DND-41 (cell line): Measurements from ENCODE around the gene CHID1.

Experiments
- ATAC-seq: fragments of 200-7000 bp; cut with Tn5 transposase; 3 replicates; pipeline ENCODE4 v1.9.1; 2021; ENCODE audit warnings: low read depth; ENCODE audit not compliant: insufficient read depth
- DNase-seq: peaks from one replicate; pipeline ENCODE4 v3.0.0-alpha.2; 2020
- H2AFZ ChIP-seq: 2 replicates; pipeline ENCODE4 v1.6.0; 2012; ENCODE audit warnings: low read depth, low read length
- H3K27ac ChIP-seq: 2 replicates; pipeline ENCODE4 v1.5.1; 2012; ENCODE audit warnings: low read length, inconsistent platforms
- H3K27me3 ChIP-seq: fragments of 200-600 bp; sonication (generic); 2 replicates; pipeline ENCODE4 v1.6.0; 2012; ENCODE audit warnings: low read length, mild to moderate bottlenecking, inconsistent platforms; ENCODE audit not compliant: insufficient read depth, poor library complexity
- H3K36me3 ChIP-seq: 2 replicates; pipeline ENCODE4 v1.5.1; 2012; ENCODE audit warnings: low read length, inconsistent platforms; ENCODE audit not compliant: insufficient read depth
- H3K4me1 ChIP-seq: 2 replicates; pipeline ENCODE4 v1.5.1; 2012; ENCODE audit warnings: mild to moderate bottlenecking, low read length; ENCODE audit not compliant: insufficient read depth
- H3K4me2 ChIP-seq: 2 replicates; pipeline ENCODE4 v1.6.0; 2012; ENCODE audit warnings: mild to moderate bottlenecking, moderate library complexity, low read length, inconsistent platforms; ENCODE audit not compliant: insufficient read depth
- H3K4me3 ChIP-seq, 2 experiments: fragments of 200-600 bp in 1 of 2; shearing (Covaris generic) in 1 of 2; 2 replicates each; pipeline ENCODE4 v1.5.1; 2012 to 2016; ENCODE audit warnings: inconsistent platforms in 2 of 2, low read length in 2 of 2, mild to moderate bottlenecking in 2 of 2, low read depth in 1 of 2, moderate library complexity in 1 of 2
- H3K79me2 ChIP-seq: 2 replicates; pipeline ENCODE4 v1.6.0; 2012; ENCODE audit warnings: low read length, inconsistent platforms; ENCODE audit not compliant: insufficient read depth
- H3K9ac ChIP-seq: 2 replicates; pipeline ENCODE4 v1.6.0; 2012; ENCODE audit warnings: low read depth, mild to moderate bottlenecking, inconsistent platforms, low read length, moderate library complexity
- H3K9me3 ChIP-seq: 2 replicates; pipeline ENCODE4 v1.5.1; 2012; ENCODE audit warnings: low read length, moderate library complexity, mild to moderate bottlenecking, inconsistent platforms; ENCODE audit not compliant: insufficient read depth, severe bottlenecking
- H4K20me1 ChIP-seq: 2 replicates; pipeline ENCODE4 v1.6.0; 2012; ENCODE audit warnings: low read length; ENCODE audit not compliant: insufficient read depth
- CTCF ChIP-seq: IDR thresholded peaks from 2 replicates; pipeline ENCODE4 v1.5.1; 2012; ENCODE audit warnings: borderline replicate concordance, low read length, moderate library complexity, mild to moderate bottlenecking; ENCODE audit not compliant: poor library complexity, severe bottlenecking; ENCODE audit errors: extremely low read depth
- EZH2 ChIP-seq: IDR thresholded peaks from 3 replicates; pipeline ENCODE4 v1.6.1; 2012; ENCODE audit warnings: borderline replicate concordance, low read depth, mild to moderate bottlenecking, moderate library complexity, low read length, inconsistent platforms; ENCODE audit not compliant: severe bottlenecking

CHID1 gene

DNA sequence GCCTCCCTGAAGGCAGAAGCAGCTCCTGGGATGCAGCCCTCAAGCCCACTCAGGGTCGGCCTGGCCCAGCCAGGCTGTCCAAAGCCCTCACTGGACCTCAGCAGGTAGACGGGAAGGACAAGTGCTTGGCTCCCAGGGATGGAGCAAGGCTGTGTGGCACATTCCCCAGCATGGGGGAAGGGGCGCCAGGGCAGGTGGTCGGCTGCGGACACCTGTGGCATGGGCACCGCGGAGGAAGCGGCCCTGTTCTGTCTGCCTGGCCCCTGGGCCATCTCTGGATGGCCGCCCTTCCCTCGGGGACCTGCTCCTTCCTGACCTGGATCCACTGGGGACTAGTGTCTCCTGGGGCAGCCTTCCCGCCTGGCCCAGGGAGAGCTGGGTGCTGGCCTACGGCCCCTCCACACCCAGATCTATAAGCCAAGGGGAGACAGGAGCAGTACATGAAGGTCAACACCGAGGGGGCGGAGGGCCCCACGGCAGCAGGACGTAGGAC lies 26.0 kb downstream of the CHID1 start:
- TF ChIP-seq EZH2 (no peak), CTCF (no peak)
- H3K4me2 ChIP-seq = no peak overlapping the region

GRCh38 chr11:883527-883926 lies 27.1 kb downstream of the CHID1 start:
- no peaks in the 10 kb centered on the region for H3K9me3 ChIP-seq
- H4K20me1 ChIP-seq = peaks cover 38% of the 10 kb centered on the region
- no peak overlapping the region for H2AFZ ChIP-seq
- no peaks in the 10 kb centered on the region for H3K4me1 ChIP-seq
- no peak for TF ChIP-seq EZH2
- TF ChIP-seq CTCF = no peak
- no peak overlapping the region for H3K4me2 ChIP-seq
- ATAC-seq = no peak
- H3K9ac ChIP-seq = no peak overlapping the region
- H3K36me3 ChIP-seq = peaks cover 81% of the 10 kb centered on the region
- H3K79me2 ChIP-seq = no peaks in the 10 kb centered on the region
- H3K27ac ChIP-seq = no peak overlapping the region
- DNase-seq = no peak
- H3K27me3 ChIP-seq = no peaks in the 10 kb centered on the region
- no peak overlapping the region for H3K4me3 ChIP-seq

More for the DNA sequence above, 26.0 kb downstream of the CHID1 start:
- no peak overlapping the region for H2AFZ ChIP-seq
- H3K4me1 ChIP-seq = no peaks in the 10 kb centered on the region
- no peaks in the 10 kb centered on the region for H3K79me2 ChIP-seq
- no peak overlapping the region for H3K27ac ChIP-seq
- H3K9me3 ChIP-seq = no peaks in the 10 kb centered on the region
- peaks cover 82% of the 10 kb centered on the region for H3K36me3 ChIP-seq
- H3K27me3 ChIP-seq = no peaks in the 10 kb centered on the region
- no peak overlapping the region for H3K4me3 ChIP-seq
- DNase-seq = no peak
- no peak for ATAC-seq
- peaks cover 43% of the 10 kb centered on the region for H4K20me1 ChIP-seq
- no peak overlapping the region for H3K9ac ChIP-seq

GRCh38 chr11:882596-882995 lies 28.0 kb downstream of the CHID1 start:
- Histone ChIP-seq H3K4me1 (no peaks in the 10 kb centered on the region), H3K4me3 (no peak overlapping the region), H3K36me3 (peaks cover 71% of the 10 kb centered on the region), H3K27ac (no peak overlapping the region), H4K20me1 (peaks cover 28% of the 10 kb centered on the region; the same call in 1 of the 2 replicates), H3K79me2 (no peaks in the 10 kb centered on the region), H3K9ac (no peak overlapping the region), H3K27me3 (no peaks in the 10 kb centered on the region), H2AFZ (no peak overlapping the region), H3K4me2 (no peak overlapping the region), H3K9me3 (no peaks in the 10 kb centered on the region)
- DNase-seq (no peak), ATAC-seq (no peak)
- no peak for TF ChIP-seq CTCF
- TF ChIP-seq EZH2 = no peak

DNA sequence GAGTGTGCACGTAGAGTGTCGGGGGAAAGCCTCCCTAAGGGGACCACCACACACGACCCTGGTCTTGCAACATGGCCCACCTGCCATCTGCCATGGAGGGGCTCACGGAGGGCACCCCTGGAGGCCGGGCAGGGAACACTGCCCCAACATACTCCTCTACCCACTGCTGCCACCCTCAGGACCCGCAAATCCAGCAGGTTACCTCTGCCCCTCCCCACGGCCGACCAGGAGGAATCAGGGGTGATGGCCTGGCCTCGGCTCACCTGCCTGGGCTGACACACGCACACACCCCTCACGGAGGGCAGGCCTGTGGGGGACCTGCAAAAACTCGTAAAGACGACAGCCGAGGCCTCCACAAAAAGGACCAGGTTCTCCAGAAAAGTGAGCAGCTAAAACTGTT lies 30.2 kb downstream of the CHID1 start:
- H3K27ac ChIP-seq = no peak overlapping the region
- H3K9me3 ChIP-seq = no peaks in the 10 kb centered on the region
- TF ChIP-seq CTCF (no peak), EZH2 (no peak)
- peaks cover 22% of the 10 kb centered on the region; the same call in 1 of the 2 replicates for H4K20me1 ChIP-seq
- peaks cover 75% of the 10 kb centered on the region for H3K36me3 ChIP-seq
- no peaks in the 10 kb centered on the region for H3K27me3 ChIP-seq
- DNase-seq (no peak), ATAC-seq (no peak)
- no peak overlapping the region for H3K9ac ChIP-seq
- no peaks in the 10 kb centered on the region for H3K79me2 ChIP-seq
- no peak overlapping the region for H2AFZ ChIP-seq
- H3K4me2 ChIP-seq = no peak overlapping the region
- H3K4me3 ChIP-seq = no peak overlapping the region
- no peaks in the 10 kb centered on the region for H3K4me1 ChIP-seq
